GM18499 (cell line): ENCODE results near the gene PRKAG1.

Source experiments
- ATAC-seq: cut with Tn5 transposase; IDR thresholded peaks from one replicate; pipeline ENCODE4 v1.9.1; 2021; ENCODE audit warnings: moderate number of reproducible peaks; ENCODE audit not compliant: insufficient read depth, unreplicated experiment

The PRKAG1 gene

GRCh38 chr12:48970702-48971334, 47.8 kb downstream of the PRKAG1 start:
- no peak for ATAC-seq

- no peak for ATAC-seq
These were observed 48.5 kb downstream of the PRKAG1 start for GRCh38 chr12:48969833-48970701.

DNA sequence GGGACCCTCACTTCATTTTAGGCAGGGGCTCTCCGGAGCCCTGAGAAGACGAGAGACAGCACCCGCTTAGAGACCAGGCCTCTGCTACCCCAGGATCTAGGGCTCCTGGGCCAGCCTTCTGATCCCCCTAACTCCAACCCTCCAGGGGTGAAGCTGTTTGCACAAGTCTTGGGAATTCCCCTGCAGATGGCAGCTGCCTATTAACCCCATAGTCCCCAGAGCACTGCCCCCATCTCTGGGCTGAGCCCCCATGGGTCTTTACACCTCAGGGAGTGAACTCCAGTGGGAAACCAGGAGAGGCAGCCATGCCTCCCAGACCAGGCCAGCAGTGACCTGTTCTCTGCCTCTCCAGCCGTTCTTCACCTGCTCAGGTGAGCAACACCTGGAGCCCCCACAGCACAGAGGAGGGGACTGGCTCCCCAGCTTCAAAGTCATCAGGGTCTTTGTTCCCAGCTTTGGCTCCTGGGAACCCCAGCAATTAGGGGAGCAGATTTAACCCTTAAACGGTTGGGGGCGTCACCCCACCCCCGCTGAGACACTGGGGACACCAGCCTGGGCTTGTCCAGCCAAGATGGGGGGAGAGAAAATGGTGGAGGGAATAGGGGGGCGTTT, 49.3 kb downstream of the PRKAG1 start:
- ATAC-seq: no peak

GRCh38 chr12:48968467-48968866, 50.1 kb downstream of the PRKAG1 start:
- ATAC-seq: no peak

GRCh38 chr12:48967991-48968390, 50.6 kb downstream of the PRKAG1 start:
- no peak for ATAC-seq

GRCh38 chr12:48966177-48966895, 52.2 kb downstream of the PRKAG1 start:
- ATAC-seq: no peak

DNA sequence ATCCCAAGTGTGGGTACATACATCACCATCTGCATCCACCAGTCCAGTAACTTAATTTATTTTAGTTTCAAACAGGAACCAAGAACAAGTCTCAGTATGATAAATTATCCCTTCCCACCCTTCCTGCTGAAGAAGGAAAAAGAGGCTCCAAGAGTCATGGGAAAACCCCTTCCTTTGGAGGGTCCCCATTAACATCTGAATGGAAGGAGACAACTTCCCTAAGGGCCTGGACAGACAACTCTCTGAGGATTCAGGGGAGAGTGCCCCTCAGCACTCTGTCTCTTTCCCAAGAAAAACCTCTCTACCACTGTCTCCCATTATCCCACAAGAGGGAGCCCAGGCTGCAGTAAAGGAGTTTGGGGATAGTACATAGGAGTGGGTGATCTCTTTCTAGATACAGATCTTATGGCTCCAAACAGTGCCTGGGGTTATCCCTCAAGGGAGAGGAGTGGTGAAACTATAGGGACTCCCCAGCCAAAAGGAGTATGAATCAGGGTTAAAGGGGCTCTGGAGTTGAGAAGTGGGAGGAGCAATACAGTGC, 53.2 kb downstream of the PRKAG1 start:
- ATAC-seq: no peak

DNA sequence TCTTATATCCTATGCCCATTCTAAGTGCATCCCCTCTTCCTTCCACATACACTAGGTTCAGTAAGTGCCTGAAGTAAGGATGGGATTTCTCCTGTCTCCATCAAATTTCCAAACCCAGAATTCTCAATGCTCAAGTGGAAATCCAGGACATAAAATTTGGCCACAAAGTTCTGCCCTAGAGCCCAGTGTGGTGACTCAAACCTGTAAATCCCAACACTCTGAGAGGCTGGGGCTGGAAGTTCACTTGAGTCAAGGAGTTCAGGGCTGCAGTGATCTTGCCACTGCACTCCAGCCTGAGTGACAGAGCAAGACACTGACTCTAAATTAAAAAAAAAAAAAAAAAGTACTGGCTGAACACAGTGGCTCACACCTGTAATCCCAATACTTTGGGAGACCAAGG, 56.8 kb downstream of the PRKAG1 start:
- no peak for ATAC-seq

DNA sequence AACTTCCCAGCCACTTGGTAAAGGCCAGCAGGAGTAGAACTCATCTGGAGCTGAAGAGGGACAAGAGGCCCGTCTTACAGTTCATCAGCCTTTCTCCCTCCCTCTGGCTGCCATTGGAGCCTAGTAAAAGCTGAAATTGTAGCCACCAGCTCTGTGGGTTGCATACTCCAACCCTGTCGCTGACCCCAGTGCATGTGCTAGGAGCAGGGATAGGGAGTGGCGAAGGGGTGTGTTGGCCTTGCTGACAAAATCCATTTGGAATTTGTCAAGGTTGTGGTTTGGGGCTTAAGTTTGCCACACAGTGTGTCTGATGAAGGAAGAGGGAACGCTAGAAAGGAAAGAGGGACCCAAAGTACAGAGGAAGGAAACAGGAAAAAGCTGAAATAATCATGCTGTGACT, 57.2 kb downstream of the PRKAG1 start:
- ATAC-seq: no peak

- no peak for ATAC-seq
These were observed 57.7 kb downstream of the PRKAG1 start for GRCh38 chr12:48960834-48961233.

DNA sequence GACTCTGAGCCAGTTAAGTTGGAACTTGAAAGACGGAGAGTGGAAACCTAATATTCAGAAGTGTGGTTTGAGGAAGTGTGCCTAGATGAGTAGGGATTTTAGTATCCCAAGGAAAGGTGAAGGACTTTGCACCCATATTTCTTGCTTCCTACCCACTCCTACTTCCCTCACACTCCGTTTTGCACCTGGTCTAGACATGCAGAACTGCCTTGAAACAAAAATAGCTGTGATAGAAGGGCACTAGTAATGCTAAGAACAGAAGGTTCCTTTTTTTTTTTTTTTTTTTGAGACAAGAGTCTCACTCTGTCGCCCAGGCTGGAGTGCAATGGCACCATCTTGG, 60.6 kb downstream of the PRKAG1 start:
- ATAC-seq: no peak

GRCh38 chr12:48957141-48958048, 61.2 kb downstream of the PRKAG1 start, which contains the start of gene ARF3:
TSS of gene ARF3 (minus strand) at chr12:48957487. CDS start at chr12:48941095, 16,392 bp downstream.
- no peak for ATAC-seq

GRCh38 chr12:48956279-48957140, 62.1 kb downstream of the PRKAG1 start:
- ATAC-seq: no peak

DNA sequence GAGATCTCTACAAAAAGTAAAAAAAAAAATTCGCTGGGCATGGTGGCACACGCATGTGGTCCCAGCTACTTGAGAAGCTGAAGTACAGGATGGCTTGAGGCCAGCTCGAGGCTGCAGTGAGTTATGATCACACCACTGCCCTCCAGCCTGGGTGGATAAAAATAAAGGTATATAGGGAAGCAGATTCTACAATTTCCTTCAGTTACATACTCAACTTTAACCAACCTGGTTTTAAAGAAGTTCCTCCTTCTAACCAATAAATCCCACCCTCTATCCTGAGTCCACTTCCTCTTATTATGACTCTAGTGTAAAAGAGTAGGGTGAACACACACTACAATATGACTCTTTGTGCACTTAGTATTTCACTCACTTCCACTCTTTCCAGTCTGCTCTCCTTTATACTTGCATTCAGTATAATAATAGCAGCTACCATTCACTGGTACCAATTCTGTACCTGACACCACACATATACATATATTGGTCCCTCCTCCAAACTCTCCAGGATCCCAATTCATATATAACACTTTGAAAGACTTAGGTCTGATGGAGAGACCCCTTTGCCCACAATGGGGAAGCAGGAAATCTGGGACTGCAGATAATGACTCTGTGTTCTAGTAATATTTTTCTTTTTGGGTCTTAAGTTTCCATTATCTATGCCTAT, 63.6 kb downstream of the PRKAG1 start:
- no peak for ATAC-seq

GRCh38 chr12:48954061-48954460, 64.5 kb downstream of the PRKAG1 start:
- ATAC-seq: no peak

DNA sequence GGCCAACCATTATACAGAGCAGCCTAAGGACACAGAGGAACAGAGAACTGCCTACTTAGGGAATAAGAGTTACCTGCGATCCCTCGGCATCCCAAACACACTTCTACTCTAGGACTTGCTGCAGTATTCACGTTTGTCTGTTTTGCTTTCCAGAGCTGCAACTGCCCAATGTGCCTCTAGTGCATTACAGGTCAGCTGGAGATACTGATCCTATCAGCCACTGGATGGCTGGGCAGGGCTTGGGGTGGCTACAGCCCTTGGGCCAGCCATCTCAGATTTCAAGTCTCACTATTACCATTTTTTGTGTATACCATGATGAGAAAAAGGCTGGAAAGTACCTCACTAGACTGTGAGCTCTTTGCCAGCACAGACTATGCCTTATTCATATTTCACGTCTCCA, 65.9 kb downstream of the PRKAG1 start:
- ATAC-seq: no peak
